IMR-90 (cell line): ENCODE data around the gene CMIP.

Experiments used
- CTCF ChIP-seq: conservative IDR thresholded peaks from 2 replicates; pipeline ENCODE4 v1.5.1; 2012; ENCODE audit warnings: mild to moderate bottlenecking, low read depth, low read length, improper control_type of control experiment
- MXI1 ChIP-seq: IDR thresholded peaks from 2 replicates; pipeline ENCODE4 v1.6.1; 2012; ENCODE audit warnings: low read depth, mild to moderate bottlenecking, low read length, moderate library complexity, borderline replicate concordance
- POLR2A ChIP-seq: IDR thresholded peaks from 2 replicates; pipeline ENCODE4 v1.6.1; 2012; ENCODE audit warnings: mild to moderate bottlenecking, low read depth, low read length
- RCOR1 ChIP-seq: IDR thresholded peaks from 2 replicates; pipeline ENCODE4 v1.6.1; 2012; ENCODE audit warnings: mild to moderate bottlenecking, low read length, improper control_type of control experiment; ENCODE audit not compliant: insufficient replicate concordance
- RFX5 ChIP-seq: IDR thresholded peaks from 2 replicates; pipeline ENCODE4 v1.8.0; 2012; ENCODE audit warnings: low read depth, mild to moderate bottlenecking, low read length, moderate library complexity

GRCh38 chr16:81746566-81746965 lies 302.0 kb downstream of the CMIP start:
- no peak for TF ChIP-seq CTCF
- no peak for TF ChIP-seq MXI1
- no peak for TF ChIP-seq POLR2A
- no peak for TF ChIP-seq RFX5
- no peak for TF ChIP-seq RCOR1
